Stimulated activated CD8-positive, alpha-beta memory T cell treated with anti-CD3 and anti-CD28 coated beads, Interleukin-7, amount 100 ng/mL, for 4 hours (primary cell): Measurements from ENCODE around the gene QSOX2.
"Not testable (repeated sequence)": the region's sequence is repeated elsewhere in the genome, so short reads cannot be mapped to it uniquely, and the experiment has no call there.

Experiments
- DNase-seq, 2 donors: peaks; one replicate each; pipeline ENCODE4 v3.0.0-alpha.2; 2020; ENCODE audit warnings: low read depth in 2 of 2

Gene QSOX2

GRCh38 chr9:136282272-136282861 lies 36.8 kb upstream of the QSOX2 start:
- no peak for DNase-seq

GRCh38 chr9:136281421-136282271 lies 36.0 kb upstream of the QSOX2 start:
- DNase-seq: no peak

- DNase-seq: no peak
Observed at GRCh38 chr9:136280535-136281315, 35.1 kb upstream of the QSOX2 start.

GRCh38 chr9:136279471-136279870 lies 33.9 kb upstream of the QSOX2 start:
- no peak for DNase-seq

- DNase-seq: no peak
Observed at GRCh38 chr9:136278894-136279293, 33.3 kb upstream of the QSOX2 start.

GRCh38 chr9:136278221-136278620 lies 32.6 kb upstream of the QSOX2 start:
- no peak for DNase-seq

GRCh38 chr9:136277746-136278145 lies 32.1 kb upstream of the QSOX2 start:
- DNase-seq: no peak

- no peak for DNase-seq
Observed at GRCh38 chr9:136276716-136277115, 31.1 kb upstream of the QSOX2 start.

GRCh38 chr9:136275655-136276429 lies 30.2 kb upstream of the QSOX2 start:
- DNase-seq: no peak

GRCh38 chr9:136274786-136275654 lies 29.4 kb upstream of the QSOX2 start:
- no peak for DNase-seq

- no peak for DNase-seq
Observed at GRCh38 chr9:136273921-136274785, 28.5 kb upstream of the QSOX2 start.

GRCh38 chr9:136273244-136273865 lies 27.7 kb upstream of the QSOX2 start:
- DNase-seq: no peak

GRCh38 chr9:136270173-136270705 lies 24.6 kb upstream of the QSOX2 start:
- DNase-seq: no peak

GRCh38 chr9:136268735-136269134 lies 23.1 kb upstream of the QSOX2 start:
- DNase-seq: no peak

- no peak for DNase-seq
Observed at GRCh38 chr9:136268318-136268717, 22.7 kb upstream of the QSOX2 start.

- DNase-seq: peak; percentile 54 to 78
Observed at GRCh38 chr9:136267261-136268111, 21.9 kb upstream of the QSOX2 start.

GRCh38 chr9:136266641-136267040 lies 21.0 kb upstream of the QSOX2 start:
- not testable (repeated sequence) for DNase-seq
